Activated CD4-positive, alpha-beta memory T cell treated with anti-CD3 and anti-CD28 coated beads, Interleukin-2, amount 10 ng/mL, durations not matched to agents 7 days and 5 days (primary cell): ENCODE measurements around the gene FUBP3. TPM values are rescaled to one million over a fixed set of nuclear protein-coding genes. Genes with fewer than 3 reads are reported as not detected.

ENCODE experiments used
- CTCF ChIA-PET: fragments of 350-600 bp; sonication (Branson Sonifier 250); formaldehyde crosslinking; loops from one replicate; lab custom pipeline; 2021; ENCODE audit warnings: antibody characterized with exemption, inconsistent platforms; lab: Charles Lee
- POLR2A ChIA-PET: fragments of 350-600 bp; sonication (Branson Sonifier 250); formaldehyde crosslinking; loops from one replicate; lab custom pipeline; 2021; ENCODE audit warnings: antibody characterized with exemption; lab: Charles Lee
- DNase-seq: peaks from one replicate; pipeline ENCODE4 v3.0.0-alpha.2; 2020
- H3K27ac Mint-ChIP-seq: one replicate; pipeline ENCODE4 v1.8.0; 2021; ENCODE audit warnings: mild to moderate bottlenecking, mixed read lengths
- H3K27me3 Mint-ChIP-seq: one replicate; pipeline ENCODE4 v1.8.0; 2021; ENCODE audit warnings: mixed read lengths
- H3K36me3 Mint-ChIP-seq: one replicate; pipeline ENCODE4 v1.8.0; 2021; ENCODE audit warnings: low read depth, mixed read lengths
- H3K4me1 Mint-ChIP-seq: one replicate; pipeline ENCODE4 v1.8.0; 2021; ENCODE audit warnings: mixed read lengths
- H3K4me3 Mint-ChIP-seq: one replicate; pipeline ENCODE4 v1.8.0; 2021; ENCODE audit warnings: mild to moderate bottlenecking, mixed read lengths
- H3K9me3 Mint-ChIP-seq: one replicate; pipeline ENCODE4 v1.8.0; 2021; ENCODE audit warnings: mixed read lengths
- total RNA-seq, 2 experiments: library from RNA; stranded (reverse); gene quantifications; one replicate each; pipeline ENCODE4 v1.2.3, GENCODE V29; 2021

Gene FUBP3
- 10 to 100 TPM; 30.7 to 32.2 TPM for total RNA-seq

GRCh38 chr9:130578865-130579737, at the start of gene FUBP3:
FUBP3 (plus strand) TSS chr9:130579577; CDS start chr9:130579681, 104 bp downstream.
- H3K27ac Mint-ChIP-seq, result peak within 1 kb of the TSS; percentile 84
- peak; percentile 90 for DNase-seq
- POLR2A ChIA-PET, result interaction anchor here (0.9 to 1.1 kb wide), 2 partner anchors 10 to 115 kb away, joined by 3 read pairs; partner anchors contain the start of gene EXOSC2
- H3K9me3 Mint-ChIP-seq, result no peaks in the 10 kb centered on the region
- H3K27me3 Mint-ChIP-seq, result no peaks in the 10 kb centered on the region
- peaks cover 6% of the 10 kb centered on the region for H3K36me3 Mint-ChIP-seq
- CTCF ChIA-PET, result interaction anchor here (0.6 to 1.2 kb wide), 5 partner anchors 9 to 1195 kb away, joined by 3 read pairs; no protein-coding TSS in a partner anchor
- peaks cover 36% of the 10 kb centered on the region for H3K4me1 Mint-ChIP-seq
- H3K4me3 Mint-ChIP-seq, result peak within 1 kb of the TSS; percentile 92

GRCh38 chr9:130530938-130531337, 48.4 kb upstream of the FUBP3 start:
- Mint-ChIP-seq H3K27me3 (peaks cover 17% of the 10 kb centered on the region), H3K9me3 (no peaks in the 10 kb centered on the region), H3K27ac (no peak overlapping the region), H3K36me3 (no peaks in the 10 kb centered on the region), H3K4me1 (peaks cover 3% of the 10 kb centered on the region), H3K4me3 (no peak overlapping the region)
- ChIA-PET POLR2A (no interaction called here), CTCF (interaction anchor here (1.2 kb wide), 1 partner anchor 170 kb away, joined by 3 read pairs; no protein-coding TSS in a partner anchor)
- no peak for DNase-seq

- Mint-ChIP-seq H3K9me3 (no peaks in the 10 kb centered on the region), H3K27me3 (peaks cover 21% of the 10 kb centered on the region), H3K36me3 (no peaks in the 10 kb centered on the region), H3K27ac (no peak overlapping the region), H3K4me1 (peaks cover 4% of the 10 kb centered on the region), H3K4me3 (no peak overlapping the region)
- no peak for DNase-seq
- POLR2A ChIA-PET, result no interaction called here
- CTCF ChIA-PET, result interaction anchor here (1.2 kb wide), 1 partner anchor 170 kb away, joined by 3 read pairs; no protein-coding TSS in a partner anchor
Observed at GRCh38 chr9:130531670-130532069, 47.7 kb upstream of the FUBP3 start.

- no peak overlapping the region for H3K4me3 Mint-ChIP-seq
- ChIA-PET CTCF (no interaction called here), POLR2A (no interaction called here)
- no peaks in the 10 kb centered on the region for H3K9me3 Mint-ChIP-seq
- peaks cover 6% of the 10 kb centered on the region for H3K4me1 Mint-ChIP-seq
- peaks cover 30% of the 10 kb centered on the region for H3K27me3 Mint-ChIP-seq
- no peak overlapping the region for H3K27ac Mint-ChIP-seq
- DNase-seq, result no peak
- no peaks in the 10 kb centered on the region for H3K36me3 Mint-ChIP-seq
Observed at GRCh38 chr9:130532426-130533080, 46.8 kb upstream of the FUBP3 start.

- POLR2A ChIA-PET, result no interaction called here
- H3K27ac Mint-ChIP-seq, result no peak overlapping the region
- no peak for DNase-seq
- H3K4me3 Mint-ChIP-seq, result no peak overlapping the region
- peaks cover 53% of the 10 kb centered on the region for H3K27me3 Mint-ChIP-seq
- H3K4me1 Mint-ChIP-seq, result peaks cover 6% of the 10 kb centered on the region
- no peaks in the 10 kb centered on the region for H3K9me3 Mint-ChIP-seq
- no peaks in the 10 kb centered on the region for H3K36me3 Mint-ChIP-seq
- CTCF ChIA-PET, result no interaction called here
Observed at GRCh38 chr9:130535818-130536521, 43.4 kb upstream of the FUBP3 start.

GRCh38 chr9:130536701-130537107, 42.7 kb upstream of the FUBP3 start:
- Mint-ChIP-seq H3K4me3 (no peak overlapping the region), H3K36me3 (no peaks in the 10 kb centered on the region), H3K4me1 (peaks cover 6% of the 10 kb centered on the region), H3K27ac (no peak overlapping the region), H3K9me3 (no peaks in the 10 kb centered on the region), H3K27me3 (peaks cover 53% of the 10 kb centered on the region)
- POLR2A ChIA-PET, result no interaction called here
- DNase-seq, result no peak
- CTCF ChIA-PET, result no interaction called here

- Mint-ChIP-seq H3K36me3 (no peaks in the 10 kb centered on the region), H3K9me3 (no peaks in the 10 kb centered on the region), H3K27ac (no peak overlapping the region), H3K4me3 (no peak overlapping the region), H3K27me3 (peaks cover 53% of the 10 kb centered on the region), H3K4me1 (peaks cover 6% of the 10 kb centered on the region)
- ChIA-PET CTCF (no interaction called here), POLR2A (no interaction called here)
- DNase-seq, result no peak
Observed at GRCh38 chr9:130537346-130538050, 41.9 kb upstream of the FUBP3 start.

GRCh38 chr9:130539420-130540223, 39.8 kb upstream of the FUBP3 start:
- no peaks in the 10 kb centered on the region for H3K9me3 Mint-ChIP-seq
- peaks cover 47% of the 10 kb centered on the region for H3K27me3 Mint-ChIP-seq
- ChIA-PET POLR2A (no interaction called here), CTCF (interaction anchor here (1.2 kb wide), 1 partner anchor 79 kb away, joined by 3 read pairs; no protein-coding TSS in a partner anchor)
- no peak for DNase-seq
- peaks cover 8% of the 10 kb centered on the region for H3K4me1 Mint-ChIP-seq
- H3K36me3 Mint-ChIP-seq, result no peaks in the 10 kb centered on the region
- no peak overlapping the region for H3K27ac Mint-ChIP-seq
- H3K4me3 Mint-ChIP-seq, result no peak overlapping the region

GRCh38 chr9:130541533-130541932, 37.8 kb upstream of the FUBP3 start:
- peaks cover 5% of the 10 kb centered on the region for H3K4me1 Mint-ChIP-seq
- no peaks in the 10 kb centered on the region for H3K36me3 Mint-ChIP-seq
- H3K27me3 Mint-ChIP-seq, result peaks cover 37% of the 10 kb centered on the region
- H3K27ac Mint-ChIP-seq, result no peak overlapping the region
- ChIA-PET POLR2A (no interaction called here), CTCF (no interaction called here)
- no peak overlapping the region for H3K4me3 Mint-ChIP-seq
- H3K9me3 Mint-ChIP-seq, result no peaks in the 10 kb centered on the region
- DNase-seq, result no peak

- CTCF ChIA-PET, result no interaction called here
- Mint-ChIP-seq H3K4me3 (no peak overlapping the region), H3K36me3 (no peaks in the 10 kb centered on the region), H3K27me3 (peaks cover 32% of the 10 kb centered on the region), H3K27ac (no peak overlapping the region), H3K9me3 (no peaks in the 10 kb centered on the region), H3K4me1 (peaks cover 3% of the 10 kb centered on the region)
- DNase-seq, result no peak
- POLR2A ChIA-PET, result no interaction called here
Observed at GRCh38 chr9:130542038-130542437, 37.3 kb upstream of the FUBP3 start.

GRCh38 chr9:130542457-130543228, 36.7 kb upstream of the FUBP3 start:
- ChIA-PET CTCF (interaction anchor here (1.2 kb wide), 1 partner anchor 9 kb away, joined by 3 read pairs; no protein-coding TSS in a partner anchor), POLR2A (no interaction called here)
- no peak overlapping the region for H3K27ac Mint-ChIP-seq
- H3K36me3 Mint-ChIP-seq, result no peaks in the 10 kb centered on the region
- no peaks in the 10 kb centered on the region for H3K9me3 Mint-ChIP-seq
- no peak overlapping the region for H3K4me3 Mint-ChIP-seq
- DNase-seq, result no peak
- peaks cover 3% of the 10 kb centered on the region for H3K4me1 Mint-ChIP-seq
- H3K27me3 Mint-ChIP-seq, result peaks cover 26% of the 10 kb centered on the region
